Activated T-cell treated with anti-CD3 and anti-CD28 coated beads, Interleukin-2, amount 50 U/mL, for 1 hour (primary cell): Measurements from ENCODE around the gene TTC27.
"Not testable (repeated sequence)": the region's sequence is repeated elsewhere in the genome, so short reads cannot be mapped to it uniquely, and the experiment has no call there.

ENCODE experiments used
- DNase-seq: peaks from one replicate; pipeline ENCODE4 v3.0.0-alpha.2; 2020

TTC27 gene

DNA sequence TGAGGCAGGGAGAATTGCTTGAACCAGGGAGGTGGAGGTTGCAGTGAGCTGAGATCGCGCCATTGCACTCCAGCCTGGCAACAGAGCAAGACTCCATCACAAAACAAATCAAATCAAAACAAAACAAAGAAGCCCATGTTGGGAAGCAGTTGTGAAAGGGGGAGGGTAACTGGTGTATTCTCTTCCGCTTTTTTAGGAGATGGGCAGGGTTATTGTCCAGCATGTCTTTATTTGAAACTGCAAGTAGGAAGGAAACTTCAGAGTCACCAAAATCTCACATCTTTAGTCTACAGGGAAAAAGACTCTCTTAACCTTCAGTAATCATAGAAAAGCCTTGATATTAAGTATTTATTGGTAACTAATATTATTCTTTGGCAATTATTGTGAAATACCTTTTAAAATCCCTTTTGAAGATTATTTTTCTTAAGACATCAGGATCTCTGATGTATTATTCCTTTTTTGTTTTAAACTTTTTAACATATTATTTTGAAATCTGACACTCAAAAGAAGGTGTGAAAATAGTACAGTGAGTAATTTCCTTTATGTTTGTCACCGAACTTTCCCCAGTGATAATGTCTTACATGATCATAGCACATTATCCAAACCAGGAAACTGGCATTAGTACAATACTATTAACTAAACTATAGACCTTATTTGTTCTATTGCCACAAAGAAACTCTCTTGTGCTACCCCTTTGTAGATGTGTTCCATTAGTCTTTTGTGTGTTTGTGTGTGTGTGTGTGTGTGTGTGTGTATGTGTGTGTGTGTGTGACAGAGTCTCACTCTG lies 234.6 kb downstream of the TTC27 start:
- DNase-seq: no peak

DNA sequence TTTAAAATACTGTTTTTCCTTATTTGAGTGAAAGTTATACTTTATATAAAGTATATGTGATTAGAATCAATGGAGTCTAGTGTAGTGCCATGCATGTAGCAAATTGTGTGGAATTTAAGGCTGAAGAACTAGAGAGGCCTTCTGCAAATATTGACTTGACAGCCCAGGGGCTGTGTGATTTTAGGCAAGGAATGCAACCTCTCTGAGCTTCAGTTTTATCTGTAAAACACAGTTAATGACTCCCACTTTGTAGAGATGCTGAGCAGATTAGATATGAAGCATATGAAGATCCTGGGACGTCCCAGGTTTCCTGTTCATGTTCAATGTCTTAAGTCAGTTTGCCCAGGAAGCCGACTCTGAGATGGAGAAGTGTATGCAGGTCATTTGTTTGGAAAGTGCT lies 235.5 kb downstream of the TTC27 start:
- DNase-seq: no peak

DNA sequence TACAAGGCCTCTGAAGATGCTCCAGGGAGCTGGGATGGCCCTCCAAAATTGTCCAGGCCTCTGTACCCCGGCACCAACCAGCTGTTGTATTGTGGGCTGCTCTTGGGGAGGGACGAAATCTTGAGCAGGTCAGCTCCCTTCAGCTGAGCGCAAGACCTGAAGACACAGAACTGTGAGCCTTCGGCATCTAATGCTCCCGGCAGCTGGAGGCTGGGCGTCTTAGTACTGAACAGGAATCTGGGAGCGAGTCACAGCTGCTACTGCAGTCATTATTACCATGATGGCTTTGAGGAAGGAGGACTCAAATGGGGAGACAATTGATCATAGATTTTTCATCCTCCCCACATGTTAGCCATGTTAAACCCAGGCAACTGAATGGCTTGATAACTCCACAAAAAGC lies 236.0 kb downstream of the TTC27 start:
- no peak for DNase-seq

- DNase-seq: no peak
These were observed 236.7 kb downstream of the TTC27 start for GRCh38 chr2:32864334-32865111.

DNA sequence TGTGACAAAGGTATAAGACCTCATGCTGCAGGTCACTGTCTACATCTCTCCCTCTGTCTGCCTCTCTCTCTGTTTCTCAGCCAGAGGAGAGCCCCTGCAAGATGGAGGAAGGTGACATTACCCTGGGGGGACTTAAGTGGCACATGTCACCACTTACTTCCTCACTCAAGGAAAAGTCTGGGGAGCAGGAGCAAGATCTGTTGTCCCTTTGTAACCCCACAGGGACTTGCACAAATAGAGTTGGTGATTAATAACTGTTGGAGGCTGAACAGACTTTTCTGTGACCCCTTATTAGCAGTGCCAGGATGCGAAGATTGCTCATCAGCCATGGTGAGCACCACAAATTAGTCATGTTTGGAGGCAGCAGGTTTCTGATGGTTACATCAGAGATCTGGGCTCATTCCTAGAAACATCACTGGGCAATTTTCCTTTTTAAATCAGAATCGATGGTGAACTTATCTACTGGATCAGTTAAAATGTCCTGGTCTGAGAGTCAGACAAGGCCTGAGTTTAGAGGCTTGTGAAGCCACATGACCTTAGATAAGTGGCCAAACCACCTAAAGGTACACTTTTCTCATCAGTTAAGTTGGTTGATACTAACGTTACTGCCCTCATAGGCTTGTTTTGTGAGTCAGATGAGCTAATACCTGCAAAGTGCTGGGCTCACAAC lies 237.7 kb downstream of the TTC27 start:
- no peak for DNase-seq

DNA sequence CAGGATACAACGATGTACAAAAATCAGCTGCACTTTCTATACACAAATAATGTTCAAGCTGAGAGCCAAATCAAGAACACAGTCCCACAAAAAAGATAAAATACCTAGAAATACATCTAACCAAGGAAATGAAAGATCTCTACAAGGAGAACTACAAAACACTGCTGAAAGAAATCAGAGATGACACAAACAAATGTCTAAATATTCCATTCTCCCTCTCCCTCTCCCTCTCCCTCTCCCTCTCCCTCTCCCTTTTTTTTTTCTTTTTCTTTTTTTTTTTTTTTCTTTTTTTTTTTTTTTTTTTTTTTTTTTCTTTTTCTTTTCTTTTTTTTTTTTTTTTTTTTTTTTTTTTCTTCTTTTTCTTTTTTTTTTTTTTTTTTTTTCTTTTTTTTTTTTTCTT lies 238.6 kb downstream of the TTC27 start:
- DNase-seq: not testable (repeated sequence)
